T-cell (primary cell): ENCODE results near the gene POLN. TPM values are rescaled to one million over a fixed set of nuclear protein-coding genes. Genes with fewer than 3 reads are reported as not detected.

Source experiments
- ATAC-seq, 4 experiments: fragments of 200-7000 bp in 3 of 4; fragments of 150-1000 bp in 1 of 4; cut with Tn5 transposase; replicated peaks in 1 of 4; 1 replicate in 3 of 4; 2 replicates in 1 of 4; pipeline ENCODE4 v1.10.0; 2021; ENCODE audit warnings: moderate library complexity in 3 of 4, mild to moderate bottlenecking in 2 of 4, moderate number of reproducible peaks in 1 of 4
- CTCF ChIA-PET, 2 donors: fragments of 300-600 bp; sonication (Branson Sonifier 250); formaldehyde crosslinking; loops; one replicate each; lab custom pipeline; 2022; ENCODE audit warnings: antibody characterized with exemption in 2 of 2; lab: Charles Lee
- POLR2A ChIA-PET, 2 donors: fragments of 300-600 bp; sonication (Branson Sonifier 250); formaldehyde crosslinking; loops; one replicate each; lab custom pipeline; 2022; ENCODE audit warnings: antibody characterized with exemption in 2 of 2; lab: Charles Lee
- DNase-seq, 35 experiments: peaks; one replicate each; pipeline versions ENCODE4 v3.0.0 to v3.0.0-alpha.2; 2013 to 2023
- H3K27ac ChIP-seq: one replicate; pipeline ENCODE4 v1.5.1; 2013; ENCODE audit warnings: low read length
- H3K27me3 ChIP-seq, 2 experiments: replicated peaks in 1 of 2; 1 replicate in 1 of 2; 2 replicates in 1 of 2; pipeline versions ENCODE4 v1.6.1 to v1.7.0; 2013; ENCODE audit warnings: low read length in 1 of 2, mixed read lengths in 1 of 2; ENCODE audit not compliant: control insufficient read depth in 2 of 2, insufficient read depth in 2 of 2; ENCODE audit errors: extremely low read depth in 1 of 2
- H3K36me3 ChIP-seq, 2 donors: 1 replicate in 1 of 2; 2 replicates in 1 of 2; pipeline versions ENCODE4 v1.6.1 to v1.7.0; 2013; ENCODE audit warnings: low read length in 1 of 2; ENCODE audit not compliant: control insufficient read depth in 2 of 2, insufficient read depth in 1 of 2; ENCODE audit errors: extremely low read depth in 1 of 2
- H3K4me1 ChIP-seq, 2 experiments: 1 replicate in 1 of 2; 2 replicates in 1 of 2; pipeline versions ENCODE4 v1.6.1 to v1.7.0; 2013; ENCODE audit warnings: low read length in 2 of 2, mixed read lengths in 1 of 2; ENCODE audit not compliant: insufficient read depth in 2 of 2, control insufficient read depth in 1 of 2; ENCODE audit errors: extremely low read depth in 1 of 2
- H3K4me3 ChIP-seq, 2 donors: 1 replicate in 1 of 2; 2 replicates in 1 of 2; pipeline versions ENCODE4 v1.5.1 to v1.7.0; 2013; ENCODE audit warnings: mild to moderate bottlenecking in 2 of 2, low read length in 1 of 2, moderate library complexity in 1 of 2; ENCODE audit not compliant: control insufficient read depth in 1 of 2; ENCODE audit errors: extremely low read depth in 1 of 2
- H3K9me3 ChIP-seq: 2 replicates; pipeline ENCODE4 v1.7.0; 2013
- H3K27ac Mint-ChIP-seq, 2 donors: one replicate each; pipeline ENCODE4 v1.8.0; 2020 to 2021; ENCODE audit warnings: mild to moderate bottlenecking in 2 of 2, mixed read lengths in 2 of 2
- H3K27me3 Mint-ChIP-seq, 2 donors: one replicate each; pipeline ENCODE4 v1.8.0; 2021 to 2022; ENCODE audit warnings: mixed read lengths in 2 of 2
- H3K36me3 Mint-ChIP-seq: one replicate; pipeline ENCODE4 v1.8.0; 2021; ENCODE audit warnings: mixed read lengths
- H3K4me1 Mint-ChIP-seq, 3 donors: one replicate each; pipeline ENCODE4 v1.8.0; 2020 to 2022; ENCODE audit warnings: mixed read lengths in 3 of 3, mild to moderate bottlenecking in 1 of 3
- H3K4me3 Mint-ChIP-seq, 3 donors: one replicate each; pipeline ENCODE4 v1.8.0; 2020 to 2022; ENCODE audit warnings: mild to moderate bottlenecking in 3 of 3, mixed read lengths in 3 of 3, moderate library complexity in 3 of 3
- H3K9me3 Mint-ChIP-seq, 3 donors: one replicate each; pipeline ENCODE4 v1.8.0; 2020 to 2022; ENCODE audit warnings: mixed read lengths in 3 of 3
- WGBS: methylation state at CpG from one replicate; pipeline ENCODE4 v1.1.5; 2013; ENCODE audit warnings: missing lambda C conversion rate; ENCODE audit not compliant: insufficient coverage; 5-methylcytosine and 5-hydroxymethylcytosine counted together
- total RNA-seq, 35 experiments: library from RNA in 6 of 35; stranded (reverse) in 6 of 35; fragments of 120-200 nt in 1 of 35; gene quantifications; one replicate each; pipeline versions ENCODE4 v1.2.1 to v1.2.4 and lab custom pipeline; 2013 to 2026

Gene POLN
- total RNA-seq, 5 donors from 2014 or later (not counting 1 experiment from before 2014, with no cell fraction given), result 2.5 to 3.7 (median 2.7) TPM

- ChIA-PET POLR2A (no interaction called here), CTCF (no interaction called here)
These were observed 114.2 kb downstream of the POLN start for GRCh38 chr4:2127609-2128332.

GRCh38 chr4:2126309-2127043 lies 115.4 kb downstream of the POLN start:
- H3K4me1 ChIP-seq, result no peaks in the 10 kb centered on the region
- no peak overlapping the region for H3K27ac Mint-ChIP-seq
- peaks cover 12% of the 10 kb centered on the region for H3K36me3 Mint-ChIP-seq
- peaks cover 0 to 10% of the 10 kb centered on the region in 2 experiments for H3K27me3 ChIP-seq
- WGBS, result 86% methylated on average over 10 of the region's 24 CpGs
- H3K9me3 Mint-ChIP-seq, result peaks cover 0 to 3% (median 3%) of the 10 kb centered on the region in 3 donors
- no peaks in the 10 kb centered on the region for H3K36me3 ChIP-seq
- ChIA-PET CTCF (no interaction called here), POLR2A (interaction anchor here in 1 of 2 donors (0.5 kb wide), 1 partner anchor 981 kb away, joined by 3 read pairs; no protein-coding TSS in a partner anchor)
- H3K4me3 Mint-ChIP-seq, result no peak overlapping the region
- DNase-seq, result no peak
- H3K4me1 Mint-ChIP-seq, result no peaks in the 10 kb centered on the region
- H3K27ac ChIP-seq, result no peak overlapping the region
- no peaks in the 10 kb centered on the region for H3K9me3 ChIP-seq
- no peak overlapping the region for H3K4me3 ChIP-seq
- H3K27me3 Mint-ChIP-seq, result peaks cover 3 to 15% of the 10 kb centered on the region in 2 donors
- ATAC-seq, result no peak

More at GRCh38 chr4:2127609-2128332, 114.2 kb downstream of the POLN start:
- H3K4me1 ChIP-seq, result no peaks in the 10 kb centered on the region
- Mint-ChIP-seq H3K4me3 (no peak overlapping the region), H3K36me3 (peaks cover 15% of the 10 kb centered on the region), H3K27ac (no peak overlapping the region), H3K27me3 (peaks cover 3 to 10% of the 10 kb centered on the region in 2 donors), H3K4me1 (no peaks in the 10 kb centered on the region), H3K9me3 (peaks cover 5 to 16% (median 14%) of the 10 kb centered on the region in 3 donors)
- WGBS, result 90% methylated on average over 10 of the region's 20 CpGs
- H3K27me3 ChIP-seq, result peaks cover 0 to 9% of the 10 kb centered on the region in 2 experiments
- no peak overlapping the region for H3K4me3 ChIP-seq
- no peak for DNase-seq
- H3K9me3 ChIP-seq, result no peaks in the 10 kb centered on the region
- H3K27ac ChIP-seq, result no peak overlapping the region
- H3K36me3 ChIP-seq, result no peaks in the 10 kb centered on the region
- no peak for ATAC-seq

- H3K4me3 Mint-ChIP-seq, result no peak overlapping the region
- no peaks in the 10 kb centered on the region for H3K9me3 ChIP-seq
- no peak overlapping the region for H3K4me3 ChIP-seq
- H3K36me3 ChIP-seq, result no peaks in the 10 kb centered on the region
- H3K9me3 Mint-ChIP-seq, result no peaks in the 10 kb centered on the region
- ATAC-seq, result no peak
- peaks cover 3 to 16% of the 10 kb centered on the region in 2 donors for H3K27me3 Mint-ChIP-seq
- H3K36me3 Mint-ChIP-seq, result peaks cover 12% of the 10 kb centered on the region
- H3K4me1 Mint-ChIP-seq, result no peaks in the 10 kb centered on the region
- DNase-seq, result no peak
- CTCF ChIA-PET, result no interaction called here
- H3K27me3 ChIP-seq, result peaks cover 0 to 10% of the 10 kb centered on the region in 2 experiments
- no peak overlapping the region for H3K27ac Mint-ChIP-seq
- POLR2A ChIA-PET, result no interaction called here
- H3K27ac ChIP-seq, result no peak overlapping the region
- WGBS, result 73% methylated on average over 3 of the region's 6 CpGs
- H3K4me1 ChIP-seq, result no peaks in the 10 kb centered on the region
These were observed 116.1 kb downstream of the POLN start for GRCh38 chr4:2125831-2126230.

- Histone ChIP-seq H3K27ac (no peak overlapping the region), H3K4me3 (no peak overlapping the region), H3K9me3 (no peaks in the 10 kb centered on the region), H3K27me3 (peaks cover 0 to 10% of the 10 kb centered on the region in 2 experiments), H3K4me1 (no peaks in the 10 kb centered on the region), H3K36me3 (no peaks in the 10 kb centered on the region)
- Mint-ChIP-seq H3K27ac (no peak overlapping the region), H3K4me3 (no peak overlapping the region), H3K4me1 (no peaks in the 10 kb centered on the region), H3K9me3 (no peaks in the 10 kb centered on the region), H3K36me3 (peaks cover 12% of the 10 kb centered on the region), H3K27me3 (peaks cover 3 to 17% of the 10 kb centered on the region in 2 donors)
- ATAC-seq (no peak), DNase-seq (no peak)
- 93% methylated on average over 4 of the region's 4 CpGs for WGBS
- CTCF ChIA-PET, result no interaction called here
- POLR2A ChIA-PET, result no interaction called here
These were observed 116.9 kb downstream of the POLN start for GRCh38 chr4:2125023-2125422.

- Histone ChIP-seq H3K4me3 (no peak overlapping the region), H3K27ac (no peak overlapping the region), H3K27me3 (peaks cover 0 to 2% of the 10 kb centered on the region in 2 experiments), H3K36me3 (no peaks in the 10 kb centered on the region), H3K4me1 (no peaks in the 10 kb centered on the region), H3K9me3 (no peaks in the 10 kb centered on the region)
- Mint-ChIP-seq H3K36me3 (no peaks in the 10 kb centered on the region), H3K27ac (no peak overlapping the region), H3K9me3 (no peaks in the 10 kb centered on the region), H3K4me1 (no peaks in the 10 kb centered on the region), H3K4me3 (no peak overlapping the region), H3K27me3 (peaks cover 0 to 6% of the 10 kb centered on the region in 2 donors)
- CTCF ChIA-PET, result no interaction called here
- ATAC-seq, result no peak
- WGBS, result 75% methylated on average over 3 of the region's 6 CpGs
- DNase-seq, result no peak
- POLR2A ChIA-PET, result no interaction called here
These were observed 125.1 kb downstream of the POLN start for GRCh38 chr4:2116687-2117400.

GRCh38 chr4:2105559-2105958 lies 136.4 kb downstream of the POLN start:
- Mint-ChIP-seq H3K9me3 (peaks cover 0 to 20% (median 11%) of the 10 kb centered on the region in 3 donors), H3K27me3 (peaks cover 8 to 15% of the 10 kb centered on the region in 2 donors), H3K27ac (no peak overlapping the region), H3K36me3 (peaks cover 8% of the 10 kb centered on the region), H3K4me1 (peaks cover 0 to 1% (median 0%) of the 10 kb centered on the region in 3 donors), H3K4me3 (no peak overlapping the region)
- Histone ChIP-seq H3K36me3 (no peaks in the 10 kb centered on the region), H3K27me3 (peaks cover 0 to 16% of the 10 kb centered on the region in 2 experiments), H3K9me3 (peaks cover 4% of the 10 kb centered on the region), H3K4me3 (no peak overlapping the region), H3K27ac (no peak overlapping the region), H3K4me1 (no peaks in the 10 kb centered on the region)
- no peak for ATAC-seq
- CTCF ChIA-PET, result no interaction called here
- POLR2A ChIA-PET, result no interaction called here
- no peak for DNase-seq
- no CpG with 5 or more reads among the region's 1 CpG for WGBS
